KOPT-K1 (cell line): Measurements from ENCODE around the gene RIPOR1.

Experiments used
- H3K27ac ChIP-seq: fragments of 200-600 bp; sonication (generic); 2 replicates; pipeline ENCODE4 v1.5.1; 2016; ENCODE audit warnings: antibody characterized with exemption, mild to moderate bottlenecking, low read depth, low read length; ENCODE audit not compliant: poor library complexity, severe bottlenecking
- H3K36me3 ChIP-seq: fragments of 200-600 bp; sonication (generic); 2 replicates; pipeline ENCODE4 v1.5.1; 2017; ENCODE audit warnings: antibody characterized with exemption, mild to moderate bottlenecking, low read length, moderate library complexity; ENCODE audit not compliant: insufficient read depth
- H3K9me3 ChIP-seq: fragments of 200-600 bp; sonication (generic); 2 replicates; pipeline ENCODE4 v1.5.1; 2017; ENCODE audit warnings: antibody characterized with exemption, low read length, mild to moderate bottlenecking; ENCODE audit not compliant: insufficient read depth, poor library complexity, severe bottlenecking

The RIPOR1 gene

DNA sequence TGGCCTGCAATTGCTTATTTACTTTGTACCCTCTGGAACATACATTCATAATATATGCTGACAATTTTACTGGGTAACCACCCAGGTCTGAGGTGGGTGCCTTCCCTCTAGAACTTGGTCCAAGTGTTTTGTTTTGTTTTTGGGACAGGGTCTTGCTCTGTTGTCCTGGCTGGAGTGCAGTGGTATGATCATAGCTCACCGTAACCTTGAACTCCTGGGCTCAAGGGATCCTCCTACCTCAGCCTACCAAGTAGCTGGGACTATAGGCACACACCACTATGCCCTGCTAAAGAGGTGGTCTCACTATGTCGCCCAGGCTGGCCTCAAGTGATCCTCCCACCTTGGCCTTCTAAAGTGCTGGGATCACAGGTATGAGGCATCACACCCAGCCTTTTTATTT, 22.5 kb downstream of the RIPOR1 start:
- Histone ChIP-seq H3K9me3 (no peaks in the 10 kb centered on the region), H3K36me3 (peaks cover 5% of the 10 kb centered on the region; the same call in 1 of the 2 replicates), H3K27ac (peak overlapping the region; percentile 80)

DNA sequence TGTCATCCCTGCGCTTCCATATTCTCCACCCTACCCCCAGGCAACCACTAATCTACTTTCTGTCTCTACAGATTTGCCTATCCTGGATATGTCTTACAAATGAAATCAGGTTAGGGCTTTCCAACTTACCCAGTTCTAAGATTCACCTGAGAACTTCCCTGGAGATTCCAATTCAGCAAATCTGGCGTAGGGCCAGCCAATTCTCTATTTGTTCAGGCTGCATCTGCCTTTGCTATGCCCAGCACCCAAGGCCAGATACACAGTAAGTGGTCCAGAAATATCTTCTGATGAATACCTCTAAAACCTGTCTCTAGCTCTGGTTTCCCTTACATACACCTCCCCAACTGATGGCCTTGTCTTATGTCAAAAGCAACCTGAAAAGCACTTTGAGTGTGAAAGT, 23.3 kb downstream of the RIPOR1 start:
- Histone ChIP-seq H3K27ac (peak overlapping the region; percentile 80), H3K9me3 (no peaks in the 10 kb centered on the region), H3K36me3 (peaks cover 5% of the 10 kb centered on the region; the same call in 1 of the 2 replicates)

DNA sequence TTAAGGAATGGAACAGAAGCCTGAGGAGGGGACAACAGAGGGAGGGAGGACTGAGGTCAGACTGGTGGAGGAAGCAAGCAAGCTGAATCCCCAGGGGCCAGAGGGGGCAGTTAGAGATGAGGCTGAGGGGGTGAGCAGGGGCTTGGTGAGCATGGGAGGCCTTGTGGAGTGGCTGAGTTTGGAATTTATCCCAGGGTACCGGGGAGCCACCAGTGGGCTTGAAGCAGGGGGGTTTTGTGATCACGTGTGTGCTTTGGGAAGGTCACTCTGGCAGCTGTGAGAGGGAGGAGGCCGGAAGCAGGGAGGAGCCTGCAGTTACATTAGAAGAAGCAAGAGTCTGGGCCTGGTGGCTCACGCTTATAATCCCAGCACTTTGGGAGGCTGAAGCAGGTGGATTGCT, 23.8 kb downstream of the RIPOR1 start:
- H3K36me3 ChIP-seq, result peaks cover 5% of the 10 kb centered on the region; the same call in 1 of the 2 replicates
- no peaks in the 10 kb centered on the region for H3K9me3 ChIP-seq
- H3K27ac ChIP-seq, result peak overlapping the region; percentile 80

DNA sequence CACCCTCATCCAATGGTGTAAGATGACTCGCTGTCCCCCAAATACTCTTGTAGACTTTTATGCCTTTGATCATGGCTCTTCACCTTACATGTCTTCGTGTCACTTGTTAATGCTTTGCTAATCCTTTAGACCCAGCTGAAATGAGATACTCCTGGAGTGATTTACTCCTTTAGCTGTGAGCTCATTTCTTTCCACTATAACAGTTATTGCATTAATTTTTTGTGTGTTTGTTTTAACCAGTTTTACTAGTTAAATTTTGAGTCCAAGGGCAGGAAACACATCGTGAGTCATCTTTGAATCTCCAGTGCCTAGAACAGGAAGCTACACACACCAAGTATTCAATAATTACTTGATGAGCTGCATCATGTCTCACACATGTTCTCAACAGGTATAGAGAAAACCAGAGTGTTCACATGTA, 27.2 kb downstream of the RIPOR1 start:
- H3K9me3 ChIP-seq, result no peaks in the 10 kb centered on the region
- H3K36me3 ChIP-seq, result peaks cover 5% of the 10 kb centered on the region; the same call in 1 of the 2 replicates
- peak overlapping the region; percentile 81 for H3K27ac ChIP-seq

DNA sequence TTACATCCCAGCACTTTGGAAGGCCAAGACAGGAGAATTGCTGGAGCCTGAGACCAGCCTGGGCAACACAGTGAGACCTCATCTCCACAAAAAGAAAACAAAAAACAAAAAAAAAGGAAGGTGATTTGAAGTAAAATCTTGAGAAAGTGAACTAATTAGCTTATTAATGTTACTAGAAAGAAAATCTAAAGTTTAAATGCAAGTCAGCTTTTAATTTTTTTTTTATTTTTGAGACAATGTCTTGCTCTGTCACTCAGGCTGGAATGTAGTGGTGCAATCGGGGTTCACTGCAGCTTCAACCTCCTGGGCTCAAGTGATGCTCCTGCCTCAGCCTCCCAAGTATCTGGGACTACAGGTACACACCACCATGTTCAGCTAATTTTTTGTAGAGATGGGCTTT, 30.2 kb downstream of the RIPOR1 start:
- H3K36me3 ChIP-seq, result peaks cover 5% of the 10 kb centered on the region; the same call in 1 of the 2 replicates
- H3K27ac ChIP-seq, result peak overlapping the region; percentile 33
- H3K9me3 ChIP-seq, result no peaks in the 10 kb centered on the region

DNA sequence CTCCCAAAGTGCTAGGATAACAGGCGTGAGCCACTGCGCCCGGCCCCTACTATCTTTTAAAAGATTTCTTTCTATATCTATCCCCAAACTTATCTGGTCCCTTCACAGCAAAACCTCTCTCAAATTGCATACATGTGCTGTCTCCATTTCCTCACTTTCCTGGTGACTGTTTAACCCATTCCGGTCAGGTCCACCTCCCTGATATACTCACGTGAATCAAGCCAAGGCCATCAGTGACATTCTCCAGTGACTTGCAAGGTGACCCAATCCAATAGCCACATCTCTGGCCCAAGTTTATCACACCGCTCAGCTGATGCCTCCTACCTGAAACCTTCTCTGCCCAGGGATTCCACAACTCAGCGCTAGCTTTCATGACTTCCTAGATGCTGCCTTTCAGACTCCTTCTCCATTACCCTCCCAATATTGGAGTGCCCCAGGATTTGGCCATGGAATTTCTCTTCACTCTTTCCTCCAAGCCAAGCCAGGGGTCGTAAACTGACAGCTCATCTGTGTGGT, 32.3 kb downstream of the RIPOR1 start:
- Histone ChIP-seq H3K36me3 (peaks cover 6% of the 10 kb centered on the region; the same call in 1 of the 2 replicates), H3K9me3 (no peaks in the 10 kb centered on the region), H3K27ac (peak overlapping the region; percentile 97)

DNA sequence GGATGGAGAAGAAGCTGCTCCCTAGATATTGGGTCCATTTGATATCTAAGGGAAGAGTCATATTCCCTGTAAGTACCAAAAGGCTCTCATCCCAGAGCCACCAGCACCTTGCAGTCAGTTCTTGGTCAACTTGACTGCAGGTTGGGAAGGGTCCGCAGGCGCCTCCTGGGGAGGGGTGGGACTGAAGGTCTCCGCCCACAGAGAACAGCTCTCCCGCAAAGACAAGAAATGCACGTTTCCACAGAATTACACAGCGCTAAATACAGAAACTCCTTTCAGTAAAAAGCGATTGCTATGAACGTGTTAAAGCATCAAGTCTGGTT, 32.8 kb downstream of the RIPOR1 start:
- Histone ChIP-seq H3K9me3 (no peaks in the 10 kb centered on the region), H3K27ac (peak overlapping the region; percentile 97), H3K36me3 (peaks cover 9% of the 10 kb centered on the region; the same call in 1 of the 2 replicates)

DNA sequence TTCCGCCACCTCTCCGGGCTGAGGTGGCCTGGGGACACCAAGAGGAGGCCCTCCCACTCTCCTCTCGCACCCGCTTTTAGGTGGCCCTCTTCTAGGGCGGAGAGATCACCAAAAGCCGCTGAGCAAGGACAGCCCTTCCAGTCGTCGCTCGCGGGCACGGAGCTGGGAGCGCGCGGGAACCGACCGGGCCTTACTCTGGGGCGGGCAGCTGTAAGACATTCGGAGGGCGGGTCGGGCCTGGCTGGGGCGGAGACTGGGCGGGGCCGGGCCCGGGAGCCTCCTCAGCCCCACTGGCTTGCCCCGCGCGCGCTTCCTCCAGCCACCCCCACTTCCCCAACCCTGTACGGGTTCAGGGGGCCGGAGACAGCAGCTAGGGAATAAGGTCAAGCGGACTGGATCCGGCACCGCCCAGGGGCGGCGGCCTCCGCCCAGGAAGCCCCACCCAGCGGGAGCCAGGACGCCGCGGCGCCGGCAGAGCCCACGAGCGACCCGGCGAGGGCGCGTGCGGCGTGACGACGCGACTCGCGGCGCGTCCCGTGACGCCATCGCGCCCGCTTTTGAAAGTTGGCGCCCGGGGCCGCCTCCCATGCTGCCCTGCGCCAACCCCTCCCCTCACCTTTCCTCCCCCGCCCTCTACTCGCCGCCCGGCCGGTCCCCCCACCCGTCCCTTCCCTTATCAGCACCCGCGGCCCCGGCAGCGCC, 33.3 kb downstream of the RIPOR1 start:
- Histone ChIP-seq H3K9me3 (no peaks in the 10 kb centered on the region), H3K36me3 (peaks cover 14% of the 10 kb centered on the region; the same call in 1 of the 2 replicates), H3K27ac (peak overlapping the region; percentile 97)

DNA sequence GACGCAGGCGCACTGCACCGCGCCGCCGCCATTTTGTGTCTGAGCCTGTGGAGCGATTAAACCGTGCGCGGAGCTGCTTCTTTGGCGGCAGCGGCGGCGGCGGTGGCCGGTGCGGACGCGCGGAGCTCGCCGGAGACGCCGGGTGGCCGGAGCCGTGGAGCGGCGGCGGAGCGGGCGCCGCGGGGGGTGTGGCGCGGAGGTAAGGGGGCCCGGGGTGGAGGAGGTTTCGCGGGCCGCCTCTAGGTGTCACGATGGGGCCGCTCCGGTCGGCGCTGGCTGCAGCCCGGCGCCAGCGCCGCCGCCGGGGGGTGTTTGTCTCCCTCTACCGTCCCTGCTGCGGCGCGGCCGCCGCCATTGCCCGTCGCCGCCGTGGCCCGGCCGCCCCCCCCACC, 33.9 kb downstream of the RIPOR1 start, which contains the start of gene CTCF:
Gene CTCF (plus strand): TSS at position 1 of the 392 bp plus-strand sequence. CDS start 48,307 bp downstream, outside the sequence.
- peak within 1 kb of the TSS; percentile 97 for H3K27ac ChIP-seq

DNA sequence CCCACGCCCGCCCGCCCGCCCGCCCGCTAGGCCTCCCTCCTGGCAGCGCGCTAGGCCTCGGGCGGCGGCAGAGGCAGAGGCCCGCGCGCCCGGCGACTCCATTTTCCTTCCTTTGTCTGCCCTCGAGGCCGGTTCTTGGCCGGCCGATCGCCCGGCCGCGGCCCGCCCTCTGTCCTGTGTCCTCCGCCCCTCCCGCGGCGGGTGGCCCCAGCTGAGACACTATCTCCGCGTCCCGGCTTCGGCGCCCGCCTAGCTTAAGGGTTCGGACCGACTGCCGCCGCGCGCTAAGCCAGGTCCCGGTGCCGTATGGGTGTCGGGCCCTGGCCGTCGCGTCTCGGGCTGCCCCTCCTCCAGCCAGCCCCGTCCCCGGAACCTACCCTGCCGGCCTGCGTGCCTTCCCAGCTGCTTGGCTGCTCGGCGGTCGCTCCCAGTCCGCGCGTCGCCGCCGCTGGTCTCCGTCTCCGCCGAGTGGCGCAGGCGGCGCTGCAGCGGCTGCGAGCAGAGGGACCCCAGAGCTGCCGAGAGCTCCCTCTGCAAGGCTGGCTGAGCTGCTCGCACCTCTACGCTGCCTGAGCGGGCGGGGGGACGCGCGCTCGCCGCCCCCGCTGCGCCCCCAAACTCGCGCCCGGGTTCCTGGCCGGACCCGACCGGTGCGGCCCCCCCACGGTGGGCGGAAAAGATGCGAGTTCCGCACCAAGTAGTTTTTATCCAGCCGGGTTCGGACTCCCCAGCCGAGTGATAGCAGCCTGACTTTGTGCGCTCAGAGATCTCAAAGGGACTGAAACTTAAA, 34.5 kb downstream of the RIPOR1 start:
- Histone ChIP-seq H3K27ac (peak overlapping the region; percentile 97), H3K36me3 (peaks cover 23% of the 10 kb centered on the region; the same call in 1 of the 2 replicates), H3K9me3 (no peaks in the 10 kb centered on the region)

More for the DNA sequence above, 33.9 kb downstream of the RIPOR1 start, which contains the start of gene CTCF:
- Histone ChIP-seq H3K9me3 (no peaks in the 10 kb centered on the region), H3K36me3 (peaks cover 20% of the 10 kb centered on the region; the same call in 1 of the 2 replicates)

DNA sequence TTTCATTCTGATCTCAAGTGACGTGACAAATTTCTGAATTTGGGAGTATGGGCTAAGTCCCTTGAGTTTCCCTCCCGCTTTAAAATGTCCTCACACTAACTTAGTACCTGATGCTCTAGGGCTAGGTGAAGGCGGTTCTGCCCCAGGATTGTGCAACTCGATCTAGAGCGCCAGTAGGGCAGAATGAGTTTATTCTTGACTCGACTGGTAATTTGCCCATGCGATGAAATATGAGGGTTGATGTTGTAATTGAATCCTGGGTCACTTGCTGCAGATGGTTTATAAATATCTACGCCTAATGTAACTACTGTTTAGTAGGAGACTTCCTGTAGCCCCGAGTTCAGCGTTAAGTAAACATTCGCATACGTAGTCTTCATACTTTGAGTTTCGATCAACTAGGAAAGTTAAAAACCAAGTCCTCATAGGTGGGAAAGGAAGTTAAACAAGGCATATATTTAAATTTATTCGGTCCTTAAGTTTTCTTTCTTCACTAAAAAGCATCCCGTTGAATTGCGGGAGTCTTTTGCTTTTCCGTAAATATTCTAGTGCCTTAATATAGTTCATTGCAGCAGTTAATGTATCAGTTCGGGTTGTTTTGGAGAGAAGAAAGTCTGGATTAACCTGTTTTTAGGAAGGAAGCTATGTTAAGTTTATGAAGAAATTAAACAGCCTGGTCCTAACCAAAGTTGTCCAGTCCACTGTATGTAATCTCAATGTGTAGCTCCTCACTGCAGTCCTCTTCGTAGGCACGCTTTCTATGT, 35.3 kb downstream of the RIPOR1 start:
- Histone ChIP-seq H3K36me3 (peaks cover 26% of the 10 kb centered on the region; the same call in 1 of the 2 replicates), H3K27ac (peak overlapping the region; percentile 97), H3K9me3 (no peaks in the 10 kb centered on the region)

DNA sequence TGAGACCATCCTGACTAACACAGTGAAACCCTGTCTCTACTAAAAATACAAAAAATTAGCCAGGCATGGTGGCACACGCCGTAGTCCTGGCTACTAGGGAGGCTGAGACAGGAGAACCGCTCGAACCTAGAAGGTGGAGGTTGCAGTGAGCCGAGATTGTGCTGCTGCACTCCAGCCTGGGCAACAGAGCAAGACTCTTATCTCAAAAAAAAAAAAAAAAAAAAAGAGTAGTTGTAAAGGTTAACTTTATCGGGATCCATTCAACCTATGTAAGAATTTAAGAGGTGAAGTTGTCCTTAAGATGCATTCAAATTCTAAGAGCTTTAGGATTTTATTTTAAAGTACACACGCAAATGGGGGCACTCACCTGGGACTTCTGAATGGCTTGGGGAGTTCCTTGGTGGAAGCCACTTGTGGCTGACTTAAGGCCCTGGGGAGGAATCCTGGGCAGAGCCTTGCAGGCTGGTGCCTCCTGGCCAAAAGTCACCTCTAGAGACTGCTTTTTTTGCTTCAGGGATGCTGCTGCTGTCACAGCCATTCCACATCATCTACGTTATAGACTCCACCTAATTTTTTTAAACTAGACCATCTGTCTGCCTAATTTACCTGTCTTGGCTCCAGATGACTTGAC, 37.0 kb downstream of the RIPOR1 start:
- no peak overlapping the region for H3K27ac ChIP-seq
- H3K9me3 ChIP-seq, result no peaks in the 10 kb centered on the region
- peaks cover 41% of the 10 kb centered on the region for H3K36me3 ChIP-seq

DNA sequence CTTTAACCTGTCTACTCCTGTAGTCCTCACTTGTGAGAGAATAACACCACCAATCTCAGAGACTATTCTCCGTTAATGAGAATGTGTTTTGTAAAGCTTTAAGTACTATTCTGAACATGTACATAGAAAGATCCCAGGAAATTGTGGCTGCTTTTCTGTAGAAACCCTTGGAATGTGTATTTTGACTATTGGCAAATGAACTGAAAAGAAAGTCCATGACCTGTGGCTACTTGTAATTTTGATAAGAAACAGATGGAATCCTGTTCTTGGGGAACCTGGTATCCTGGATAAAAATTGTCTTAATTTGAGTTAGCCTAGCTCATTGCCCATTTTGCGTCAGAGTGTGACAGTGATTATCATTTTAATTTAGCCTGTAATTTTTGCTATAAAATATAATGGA, 42.8 kb downstream of the RIPOR1 start:
- H3K9me3 ChIP-seq, result no peaks in the 10 kb centered on the region
- H3K36me3 ChIP-seq, result peaks cover 91% of the 10 kb centered on the region
- H3K27ac ChIP-seq, result no peak overlapping the region

DNA sequence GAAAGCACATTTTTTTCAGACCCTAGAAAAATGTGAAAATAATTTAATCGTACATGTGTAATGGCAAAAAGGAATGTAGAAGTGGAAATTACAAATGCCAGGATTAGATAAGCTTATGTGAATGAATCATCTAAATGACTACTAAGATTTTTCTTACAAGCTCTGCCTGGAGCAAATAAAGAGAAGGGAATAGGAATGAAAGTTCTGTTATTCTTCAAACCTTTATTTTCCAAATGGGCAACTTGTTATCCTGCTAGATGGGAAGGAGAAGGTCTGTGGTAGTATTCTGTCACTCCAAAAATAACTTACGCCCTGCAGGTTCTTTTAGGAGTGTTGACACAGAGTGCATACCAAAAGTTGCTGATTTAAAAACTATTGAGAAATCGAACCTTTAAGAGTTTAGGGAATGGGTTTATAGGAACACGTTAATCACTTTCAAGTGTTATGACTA, 43.4 kb downstream of the RIPOR1 start:
- no peaks in the 10 kb centered on the region for H3K9me3 ChIP-seq
- no peak overlapping the region for H3K27ac ChIP-seq
- H3K36me3 ChIP-seq, result peaks cover 91% of the 10 kb centered on the region
